Measurements from ENCODE around the gene SFSWAP.

The SFSWAP gene

GRCh38 chr12:131751335-131751734, 40.4 kb downstream of the SFSWAP start:
- H3K27ac ChIP-seq (ENCODE audit: low read depth, low read length): no peak overlapping the region
- no peak overlapping the region for H3K4me3 ChIP-seq (ENCODE audit: low read length)
- H3K9me3 ChIP-seq (ENCODE audit: control insufficient read depth, insufficient read depth, low read length): no peaks in the 10 kb centered on the region
- no peaks in the 10 kb centered on the region for H4K20me1 ChIP-seq (ENCODE audit: control insufficient read depth, insufficient read depth, low read depth, low read length)
- no peaks in the 10 kb centered on the region for H3K27me3 ChIP-seq (ENCODE audit: control insufficient read depth, low read length)
- peaks cover 86% of the 10 kb centered on the region for H3K36me3 ChIP-seq (ENCODE audit: control insufficient read depth, low read length)
- no peaks in the 10 kb centered on the region for H3F3A ChIP-seq (ENCODE audit: control insufficient read depth, insufficient read depth)
- no peaks in the 10 kb centered on the region for H3K9me2 ChIP-seq (replicated peaks; ENCODE audit: control insufficient read depth, low read length)
- H3K4me1 ChIP-seq (ENCODE audit: control insufficient read depth, low read length): no peaks in the 10 kb centered on the region
- H3K4me2 ChIP-seq (ENCODE audit: low read length): no peak overlapping the region
- TF ChIP-seq CTCF (IDR thresholded peaks at IDR 0.05; ENCODE audit: low read depth, low read length, poor library complexity, severe bottlenecking) (no peak), EZH2phosphoT487 (IDR thresholded peaks at IDR 0.05; ENCODE audit: borderline replicate concordance, low read length) (no peak)
- H3K79me2 ChIP-seq (ENCODE audit: control insufficient read depth, low read length): peaks cover 14% of the 10 kb centered on the region

- no peaks in the 10 kb centered on the region for H4K20me1 ChIP-seq (ENCODE audit: control insufficient read depth, insufficient read depth, low read depth, low read length)
- H3K9me2 ChIP-seq (replicated peaks; ENCODE audit: control insufficient read depth, low read length): no peaks in the 10 kb centered on the region
- H3K9me3 ChIP-seq (ENCODE audit: control insufficient read depth, insufficient read depth, low read length): no peaks in the 10 kb centered on the region
- no peak overlapping the region for H3K4me2 ChIP-seq (ENCODE audit: low read length)
- no peaks in the 10 kb centered on the region for H3K27me3 ChIP-seq (ENCODE audit: control insufficient read depth, low read length)
- no peak for TF ChIP-seq EZH2phosphoT487 (IDR thresholded peaks at IDR 0.05; ENCODE audit: borderline replicate concordance, low read length)
- TF ChIP-seq CTCF (IDR thresholded peaks at IDR 0.05; ENCODE audit: low read depth, low read length, poor library complexity, severe bottlenecking): no peak
- H3K4me3 ChIP-seq (ENCODE audit: low read length): no peak overlapping the region
- peaks cover 14% of the 10 kb centered on the region for H3K79me2 ChIP-seq (ENCODE audit: control insufficient read depth, low read length)
- H3K36me3 ChIP-seq (ENCODE audit: control insufficient read depth, low read length): peaks cover 91% of the 10 kb centered on the region
- no peaks in the 10 kb centered on the region for H3K4me1 ChIP-seq (ENCODE audit: control insufficient read depth, low read length)
- no peaks in the 10 kb centered on the region for H3F3A ChIP-seq (ENCODE audit: control insufficient read depth, insufficient read depth)
- H3K27ac ChIP-seq (ENCODE audit: low read depth, low read length): no peak overlapping the region
Observed at GRCh38 chr12:131752451-131752850, 41.6 kb downstream of the SFSWAP start.

GRCh38 chr12:131753005-131753404, 42.1 kb downstream of the SFSWAP start:
- no peaks in the 10 kb centered on the region for H3K9me2 ChIP-seq (replicated peaks; ENCODE audit: control insufficient read depth, low read length)
- H3K36me3 ChIP-seq (ENCODE audit: control insufficient read depth, low read length): peaks cover 92% of the 10 kb centered on the region
- H3K27ac ChIP-seq (ENCODE audit: low read depth, low read length): no peak overlapping the region
- H3F3A ChIP-seq (ENCODE audit: control insufficient read depth, insufficient read depth): no peaks in the 10 kb centered on the region
- H3K27me3 ChIP-seq (ENCODE audit: control insufficient read depth, low read length): no peaks in the 10 kb centered on the region
- TF ChIP-seq CTCF (IDR thresholded peaks at IDR 0.05; ENCODE audit: low read depth, low read length, poor library complexity, severe bottlenecking): no peak
- TF ChIP-seq EZH2phosphoT487 (IDR thresholded peaks at IDR 0.05; ENCODE audit: borderline replicate concordance, low read length): no peak
- no peaks in the 10 kb centered on the region for H3K4me1 ChIP-seq (ENCODE audit: control insufficient read depth, low read length)
- no peak overlapping the region for H3K4me2 ChIP-seq (ENCODE audit: low read length)
- H4K20me1 ChIP-seq (ENCODE audit: control insufficient read depth, insufficient read depth, low read depth, low read length): no peaks in the 10 kb centered on the region
- no peak overlapping the region for H3K4me3 ChIP-seq (ENCODE audit: low read length)
- H3K79me2 ChIP-seq (ENCODE audit: control insufficient read depth, low read length): peaks cover 14% of the 10 kb centered on the region
- no peaks in the 10 kb centered on the region for H3K9me3 ChIP-seq (ENCODE audit: control insufficient read depth, insufficient read depth, low read length)

- TF ChIP-seq EZH2phosphoT487 (IDR thresholded peaks at IDR 0.05; ENCODE audit: borderline replicate concordance, low read length): no peak
- TF ChIP-seq CTCF (IDR thresholded peaks at IDR 0.05; ENCODE audit: low read depth, low read length, poor library complexity, severe bottlenecking): no peak
- H3F3A ChIP-seq (ENCODE audit: control insufficient read depth, insufficient read depth): no peaks in the 10 kb centered on the region
- H3K4me3 ChIP-seq (ENCODE audit: low read length): no peak overlapping the region
- H3K36me3 ChIP-seq (ENCODE audit: control insufficient read depth, low read length): peaks cover 95% of the 10 kb centered on the region
- H3K9me2 ChIP-seq (replicated peaks; ENCODE audit: control insufficient read depth, low read length): no peaks in the 10 kb centered on the region
- H3K4me2 ChIP-seq (ENCODE audit: low read length): no peak overlapping the region
- H3K27me3 ChIP-seq (ENCODE audit: control insufficient read depth, low read length): no peaks in the 10 kb centered on the region
- H3K79me2 ChIP-seq (ENCODE audit: control insufficient read depth, low read length): peaks cover 14% of the 10 kb centered on the region
- H3K27ac ChIP-seq (ENCODE audit: low read depth, low read length): no peak overlapping the region
- no peaks in the 10 kb centered on the region for H3K4me1 ChIP-seq (ENCODE audit: control insufficient read depth, low read length)
- H4K20me1 ChIP-seq (ENCODE audit: control insufficient read depth, insufficient read depth, low read depth, low read length): no peaks in the 10 kb centered on the region
- H3K9me3 ChIP-seq (ENCODE audit: control insufficient read depth, insufficient read depth, low read length): no peaks in the 10 kb centered on the region
Observed at GRCh38 chr12:131753757-131754156, 42.9 kb downstream of the SFSWAP start.
